ENCODE data around the gene GSTO2. TPM values are rescaled to one million over a fixed set of nuclear protein-coding genes. Genes with fewer than 3 reads are reported as not detected.

GSTO2 gene
- total and polyA plus RNA-seq, 2 of the 4 experiments (the other 2 are of a cell fraction): 1.4 to 2.3 TPM

GRCh38 chr10:104350127-104350635 is 81.2 kb downstream of the GSTO2 start:
- peak overlapping the region in 1 of 2 experiments; percentile 50; a peak in 2 of 4 replicates for H4K8ac ChIP-seq (ENCODE audit: low read depth in 2 of 2, low read length in 2 of 2)
- no peaks in the 10 kb centered on the region; a peak in 1 of 4 replicates for H3K79me1 ChIP-seq (ENCODE audit: low read depth in 1 of 2, low read length in 2 of 2)
- no peaks in the 10 kb centered on the region for H3K36me3 ChIP-seq (ENCODE audit: control insufficient read depth, insufficient read depth, low read length)
- H3K9me1 ChIP-seq (ENCODE audit: insufficient read depth, low read length): peaks cover 5% of the 10 kb centered on the region; the same call in 1 of the 2 replicates
- H2AK5ac ChIP-seq (ENCODE audit: low read depth, low read length): peak overlapping the region; percentile 71; the same call in 1 of the 2 replicates
- peak overlapping the region; percentile 20; the same call in 1 of the 3 replicates for H2BK15ac ChIP-seq (ENCODE audit: low read depth, low read length)
- no peak overlapping the region for H4K5ac ChIP-seq (ENCODE audit: low read depth, low read length)
- peak overlapping the region; percentile 15; the same call in 1 of the 2 replicates for H3K14ac ChIP-seq (replicated peaks; ENCODE audit: low read depth, low read length)
- peak overlapping the region; percentile 83 for H2AFZ ChIP-seq (replicated peaks; ENCODE audit: low read length, poor library complexity)
- no peak overlapping the region for H3K4me3 ChIP-seq (ENCODE audit: insufficient read depth, low read depth, low read length)
- intact Hi-C loops (cut with micrococcal nuclease): loop anchor here (1.0 to 5.0 kb wide), 7 partner anchors 45 to 463 kb away; partner anchors contain the start of gene SFR1
- H2AK9ac ChIP-seq (replicated peaks; ENCODE audit: low read depth, low read length, poor library complexity): peak overlapping the region; percentile 85
- peak overlapping the region; percentile 10; the same call in 1 of the 2 replicates for H3K18ac ChIP-seq (ENCODE audit: low read depth, low read length)
- H3K9ac ChIP-seq (ENCODE audit: low read depth, low read length): no peak overlapping the region; the same call in 1 of the 2 replicates
- no peak overlapping the region for H4K91ac ChIP-seq (ENCODE audit: insufficient read depth, low read depth, low read length)
- peak overlapping the region; percentile 59; the same call in 1 of the 2 replicates for H2BK20ac ChIP-seq (ENCODE audit: low read depth, low read length)
- peak overlapping the region; percentile 6; the same call in 1 of the 2 replicates for H3K56ac ChIP-seq (ENCODE audit: extremely low read depth, insufficient read depth, low read length)
- H3K4me2 ChIP-seq (ENCODE audit: low read depth, low read length): peak overlapping the region; percentile 41; the same call in 1 of the 2 replicates
- in situ Hi-C loops (cut with MboI; ENCODE audit: low sequenced_read_pairs): no loop called here
- H3K23ac ChIP-seq (ENCODE audit: low read depth, low read length): no peak overlapping the region; the same call in 1 of the 2 replicates
- BruUV-seq (replicated peaks): no TSS peak
- dilution Hi-C loops (cut with HindIII; ENCODE audit: low sequenced_read_pairs, unreplicated experiment): no loop called here
- no peak overlapping the region for H3K27ac ChIP-seq (ENCODE audit: insufficient read depth, low read length)
- ChIA-PET CTCF (interaction anchor here (0.8 to 2.1 kb wide), 7 partner anchors 45 to 61 kb away, joined by 3 to 17 read pairs (median 4); no protein-coding TSS in a partner anchor), POLR2A (ENCODE audit: unreplicated experiment) (no interaction called here)
- 50% methylated on average over 1 of the region's 6 CpGs; no CpG with 5 or more reads in 1 of the 2 experiments for WGBS, 2 experiments (ENCODE audit: extremely low coverage in 2 of 2, insufficient read length in 1 of 2)
- H2BK5ac ChIP-seq (ENCODE audit: low read depth, low read length, poor library complexity, severe bottlenecking): no peak overlapping the region
- DNase-seq (peak; percentile 76), ATAC-seq (ENCODE audit: low read depth) (peak; percentile 75)
- H3K4me1 ChIP-seq (ENCODE audit: control insufficient read depth, insufficient read depth, low read length): peaks cover 7% of the 10 kb centered on the region; the same call in 1 of the 2 replicates
- no peaks in the 10 kb centered on the region for H3K9me3 ChIP-seq (ENCODE audit: control insufficient read depth, insufficient read depth, low read length)
- peak overlapping the region; percentile 58; the same call in 1 of the 2 replicates for H2BK120ac ChIP-seq (ENCODE audit: low read depth, low read length)
- peak overlapping the region; percentile 57; the same call in 1 of the 2 replicates for H3K4ac ChIP-seq (ENCODE audit: low read depth, low read length)
- H4K20me1 ChIP-seq (ENCODE audit: insufficient read depth, low read length): no peaks in the 10 kb centered on the region
- peaks cover 3% of the 10 kb centered on the region; the same call in 1 of the 2 replicates for H3K27me3 ChIP-seq (ENCODE audit: control insufficient read depth, insufficient read depth, low read length)
- peak; percentile 87 for TF ChIP-seq RAD21 (IDR thresholded peaks at IDR 0.05; ENCODE audit: low read length)
- TF ChIP-seq POLR2A (IDR thresholded peaks at IDR 0.05; ENCODE audit: low read depth, low read length): no peak
- peak; percentile 67 for TF ChIP-seq SMC3 (IDR thresholded peaks at IDR 0.05; ENCODE audit: low read depth, low read length)
- TF ChIP-seq BHLHE40 (IDR thresholded peaks at IDR 0.05; ENCODE audit: low read depth, low read length): no peak
- TF ChIP-seq MAFK (IDR thresholded peaks at IDR 0.05; ENCODE audit: low read depth, low read length): peak; percentile 83
- peak; percentile 82 for TF ChIP-seq CTCF (conservative IDR thresholded peaks at IDR 0.05; ENCODE audit: low read depth, low read length)
- TF ChIP-seq MXI1 (IDR thresholded peaks at IDR 0.05; ENCODE audit: borderline replicate concordance, low read depth, low read length): no peak

Measured in IMR-90 (cell line).